GM12864 (cell line): ENCODE measurements around the gene AMDHD2.

ENCODE experiments used
- DNase-seq: peaks from one replicate; pipeline ENCODE4 v3.0.0-alpha.2; 2011; ENCODE audit warnings: low read depth
- H3K4me3 ChIP-seq: 2 replicates; pipeline ENCODE4 v1.5.1; 2011; ENCODE audit warnings: mild to moderate bottlenecking, low read depth, low read length, control low read depth
- TF ChIP-seq, protein P1 (sequence below): IDR thresholded peaks from 2 replicates; pipeline ENCODE4 v1.5.1; 2011; ENCODE audit warnings: low read depth, mild to moderate bottlenecking, moderate library complexity, low read length, control low read depth, inconsistent platforms; ENCODE audit errors: missing control alignments

AMDHD2 gene

DNA sequence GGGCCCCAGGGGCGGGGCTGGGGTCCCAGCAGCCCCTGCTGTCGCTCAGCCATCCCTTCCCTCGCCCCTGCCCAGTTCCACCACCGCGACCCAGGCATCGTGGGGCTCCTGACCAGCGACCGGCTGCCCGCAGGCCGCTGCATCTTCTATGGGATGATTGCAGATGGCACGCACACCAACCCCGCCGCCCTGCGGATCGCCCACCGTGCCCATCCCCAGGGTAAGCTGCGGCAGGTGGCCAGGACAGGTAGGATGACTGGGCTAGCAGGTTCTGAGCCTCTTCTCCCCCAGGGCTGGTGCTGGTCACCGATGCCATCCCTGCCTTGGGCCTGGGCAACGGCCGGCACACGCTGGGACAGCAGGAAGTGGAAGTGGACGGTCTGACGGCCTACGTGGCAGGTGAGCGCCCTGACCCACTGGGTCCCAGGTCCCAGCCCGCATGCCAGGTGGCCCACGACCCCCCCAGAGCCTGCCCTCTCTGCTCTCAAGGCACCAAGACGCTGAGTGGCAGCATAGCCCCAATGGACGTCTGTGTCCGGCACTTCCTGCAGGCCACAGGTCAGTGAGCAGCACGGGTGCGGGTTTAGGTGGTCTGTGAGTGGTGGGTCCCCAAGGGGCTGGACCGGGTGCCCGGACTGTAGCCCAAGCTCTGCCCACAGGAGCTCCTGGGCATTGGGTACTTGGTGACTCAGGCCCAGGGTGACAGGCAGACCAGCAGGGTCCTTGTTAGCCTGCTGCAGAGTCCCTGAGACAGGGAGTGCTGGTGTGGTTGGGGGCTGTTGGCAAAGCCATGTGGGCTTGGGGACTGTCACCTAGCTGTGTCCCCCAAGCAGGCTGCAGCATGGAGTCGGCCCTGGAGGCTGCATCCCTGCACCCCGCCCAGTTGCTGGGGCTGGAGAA, 8.2 kb downstream of the AMDHD2 start:
- H3K4me3 ChIP-seq: no peak overlapping the region
- no peak for DNase-seq
- TF ChIP-seq, protein P1, sequence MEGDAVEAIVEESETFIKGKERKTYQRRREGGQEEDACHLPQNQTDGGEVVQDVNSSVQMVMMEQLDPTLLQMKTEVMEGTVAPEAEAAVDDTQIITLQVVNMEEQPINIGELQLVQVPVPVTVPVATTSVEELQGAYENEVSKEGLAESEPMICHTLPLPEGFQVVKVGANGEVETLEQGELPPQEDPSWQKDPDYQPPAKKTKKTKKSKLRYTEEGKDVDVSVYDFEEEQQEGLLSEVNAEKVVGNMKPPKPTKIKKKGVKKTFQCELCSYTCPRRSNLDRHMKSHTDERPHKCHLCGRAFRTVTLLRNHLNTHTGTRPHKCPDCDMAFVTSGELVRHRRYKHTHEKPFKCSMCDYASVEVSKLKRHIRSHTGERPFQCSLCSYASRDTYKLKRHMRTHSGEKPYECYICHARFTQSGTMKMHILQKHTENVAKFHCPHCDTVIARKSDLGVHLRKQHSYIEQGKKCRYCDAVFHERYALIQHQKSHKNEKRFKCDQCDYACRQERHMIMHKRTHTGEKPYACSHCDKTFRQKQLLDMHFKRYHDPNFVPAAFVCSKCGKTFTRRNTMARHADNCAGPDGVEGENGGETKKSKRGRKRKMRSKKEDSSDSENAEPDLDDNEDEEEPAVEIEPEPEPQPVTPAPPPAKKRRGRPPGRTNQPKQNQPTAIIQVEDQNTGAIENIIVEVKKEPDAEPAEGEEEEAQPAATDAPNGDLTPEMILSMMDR: no peak

DNA sequence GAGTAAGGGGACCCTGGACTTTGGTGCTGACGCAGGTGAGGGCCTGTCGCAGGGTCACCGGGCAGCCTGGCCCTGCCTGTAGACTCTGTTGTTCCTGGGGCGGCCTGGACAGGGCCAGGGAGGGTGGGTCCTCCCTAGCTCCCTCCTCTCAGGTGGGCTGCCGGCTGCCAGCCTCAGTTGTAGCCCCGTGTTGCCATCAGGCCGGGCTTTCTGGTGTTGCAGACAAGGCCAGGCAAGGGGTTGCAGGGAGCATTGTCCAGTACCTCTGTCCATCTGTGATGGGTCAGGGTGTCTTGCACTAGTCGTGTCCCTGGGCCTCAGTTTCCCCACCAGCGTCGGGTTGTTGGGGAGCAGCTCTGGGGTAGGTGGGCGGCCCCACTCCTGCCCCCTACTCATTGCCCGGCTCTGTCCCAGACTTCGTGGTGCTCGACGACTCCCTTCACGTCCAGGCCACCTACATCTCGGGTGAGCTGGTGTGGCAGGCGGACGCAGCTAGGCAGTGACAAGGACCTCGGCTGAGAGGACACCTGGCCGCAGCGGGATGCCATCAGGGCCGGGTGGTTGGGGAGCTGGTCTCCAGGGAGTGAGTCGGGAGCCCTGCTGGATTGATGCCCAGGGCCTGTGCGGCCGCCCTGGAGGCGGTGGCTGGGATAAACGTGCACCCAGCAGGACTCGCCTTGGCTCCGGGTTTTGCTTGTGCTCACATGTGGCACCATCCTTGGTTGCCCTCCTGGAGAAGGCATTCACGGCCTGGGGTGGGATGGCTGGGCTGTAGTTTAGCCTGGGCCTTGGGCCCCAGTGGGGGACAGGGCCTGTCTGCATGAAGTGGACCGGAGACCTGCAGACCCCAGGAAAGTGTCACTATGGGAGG, 9.1 kb downstream of the AMDHD2 start:
- DNase-seq: no peak
- TF ChIP-seq, protein P1: peak; percentile 13
- no peak overlapping the region for H3K4me3 ChIP-seq

DNA sequence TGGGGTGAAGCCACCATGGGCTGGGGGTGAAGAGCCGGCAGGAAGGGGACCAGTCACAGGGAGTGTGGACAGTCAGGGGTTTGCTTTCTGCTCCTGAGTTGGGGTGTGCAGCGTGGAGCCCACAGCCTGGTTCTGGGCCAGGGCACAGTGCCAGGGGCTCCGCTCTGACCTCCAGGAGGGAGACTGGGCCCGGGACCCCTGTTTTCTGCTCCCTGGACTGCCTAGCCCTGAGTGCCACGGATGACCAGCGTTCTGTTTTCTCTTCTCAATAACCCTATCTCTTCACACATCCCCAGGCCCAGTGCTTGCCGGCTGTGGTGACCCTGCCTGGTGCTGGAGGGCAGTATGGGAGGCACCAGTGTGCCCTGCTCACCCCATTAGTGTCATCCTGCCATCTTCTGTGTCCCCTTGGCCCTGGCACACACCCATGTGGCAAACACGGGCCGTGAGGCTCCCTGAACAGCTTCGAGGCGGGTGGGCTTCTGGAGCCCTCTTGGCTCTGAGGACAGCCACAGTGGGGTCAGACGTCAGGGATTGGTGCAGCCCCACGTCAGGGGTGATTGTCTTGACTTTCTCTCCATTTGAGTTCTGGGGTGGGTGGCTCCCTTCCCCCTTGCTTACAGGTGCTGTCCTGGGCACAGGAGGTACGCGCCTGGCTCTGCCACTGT, 9.9 kb downstream of the AMDHD2 start:
- DNase-seq: no peak
- H3K4me3 ChIP-seq: no peak overlapping the region
- TF ChIP-seq, protein P1: no peak

DNA sequence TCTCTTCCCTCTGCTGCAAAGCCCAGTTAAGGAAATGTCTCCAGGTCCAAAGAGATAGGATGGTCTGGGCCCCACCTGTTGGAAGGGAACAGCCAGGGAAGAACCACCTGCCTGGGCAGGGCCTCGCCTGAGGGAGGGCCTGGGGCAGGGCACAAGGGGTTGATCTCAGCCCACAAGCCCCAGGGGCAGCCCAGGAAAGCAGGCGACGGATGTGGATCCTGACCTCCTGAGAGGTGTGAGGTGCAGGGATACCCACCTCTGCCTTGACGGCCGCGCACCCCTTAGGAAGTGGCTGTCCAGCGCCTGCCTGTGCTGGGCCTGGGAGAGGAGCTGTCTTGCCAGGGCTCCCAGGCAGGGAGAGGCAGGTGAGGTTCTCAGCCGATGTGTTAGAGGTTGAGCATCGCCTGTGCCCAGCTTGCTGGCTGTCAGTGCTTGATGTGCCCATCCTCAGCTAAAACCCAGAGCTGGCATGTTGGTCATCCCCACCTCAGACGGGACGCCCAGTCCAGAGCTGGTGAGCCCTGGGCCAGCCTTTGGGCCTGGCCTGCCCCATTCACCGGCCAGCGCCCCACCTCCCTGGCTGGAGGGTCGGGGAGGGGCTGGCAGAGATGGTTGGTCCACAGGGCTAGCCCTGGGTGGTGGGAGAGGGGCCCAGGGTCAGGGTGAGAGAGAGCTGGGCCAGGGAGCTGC, 10.6 kb downstream of the AMDHD2 start:
- TF ChIP-seq, protein P1: no peak
- H3K4me3 ChIP-seq: no peak overlapping the region
- DNase-seq: no peak

DNA sequence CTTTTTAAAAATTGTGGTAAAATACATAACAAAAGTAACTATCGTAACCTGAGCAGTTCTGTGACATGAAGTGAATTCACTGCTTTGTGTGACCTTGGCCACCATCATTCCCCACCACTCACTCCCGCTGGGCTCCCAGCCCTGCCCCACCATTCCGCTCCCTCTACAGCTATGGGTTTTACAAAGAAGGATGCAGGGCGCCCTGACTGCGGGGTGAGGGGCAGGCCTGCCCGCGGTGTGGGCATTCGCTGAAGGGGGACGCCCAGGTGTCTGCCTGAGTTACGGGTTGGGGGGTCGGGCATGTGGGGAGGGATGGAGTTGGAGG, 11.2 kb downstream of the AMDHD2 start, which contains the start of gene CEMP1:
CEMP1 (minus strand) TSS at position 38 of the 325 bp plus-strand sequence. CDS start 335 bp downstream, outside the sequence.
- TF ChIP-seq, protein P1: no peak
- DNase-seq: no peak
- peak within 1 kb of the TSS; percentile 75 for H3K4me3 ChIP-seq
